GM19438 (cell line): ENCODE measurements around the gene EIF1AD.
A peak's percentile ranks its signal among the peaks of the same experiment; 100 is the strongest.
"Not testable (repeated sequence)": the region's sequence is repeated elsewhere in the genome, so short reads cannot be mapped to it uniquely, and the experiment has no call there.

Experiments
- ATAC-seq: cut with Tn5 transposase; IDR thresholded peaks from one replicate; pipeline ENCODE4 v1.9.1; 2021; ENCODE audit warnings: low read depth; ENCODE audit not compliant: unreplicated experiment

EIF1AD gene, protein sequence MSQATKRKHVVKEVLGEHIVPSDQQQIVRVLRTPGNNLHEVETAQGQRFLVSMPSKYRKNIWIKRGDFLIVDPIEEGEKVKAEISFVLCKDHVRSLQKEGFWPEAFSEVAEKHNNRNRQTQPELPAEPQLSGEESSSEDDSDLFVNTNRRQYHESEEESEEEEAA

DNA sequence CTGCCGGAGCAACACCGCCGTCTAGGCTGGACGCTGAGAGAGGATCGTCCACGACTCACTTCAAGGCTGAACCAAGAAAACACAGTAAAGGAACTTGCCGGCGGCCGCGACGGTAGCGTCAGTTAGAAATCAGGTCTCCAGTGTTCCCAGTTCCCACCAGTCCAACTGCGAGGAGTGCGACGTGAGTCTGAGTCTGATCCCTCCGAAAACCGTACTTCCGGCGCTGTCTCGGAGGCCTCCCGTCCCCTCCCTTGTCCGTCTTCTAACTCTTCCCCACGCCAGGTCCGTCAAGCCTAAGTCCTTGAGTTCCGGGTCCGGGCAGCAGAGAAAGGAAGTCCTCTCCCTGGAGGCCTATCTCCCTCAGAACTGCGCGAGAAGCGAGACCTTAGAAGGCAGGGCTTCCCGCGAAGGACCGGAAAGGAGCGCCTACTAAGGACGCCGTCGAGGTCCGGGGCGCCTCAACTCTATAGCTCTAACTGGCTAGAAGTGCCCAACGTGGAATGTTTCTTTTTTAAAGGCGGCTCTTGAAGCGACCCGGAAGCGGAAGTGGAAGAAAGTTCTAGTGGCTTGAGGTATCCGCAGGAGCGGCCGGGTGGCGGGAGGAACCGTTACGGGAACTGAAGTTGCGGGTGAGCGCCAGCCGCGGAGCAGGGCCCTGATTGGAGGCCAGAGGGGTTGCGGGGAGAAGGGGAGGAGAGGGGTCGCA, at the start of gene EIF1AD, which contains the start of gene BANF1:
Gene EIF1AD (minus strand): TSS at position 216 of the 706 bp plus-strand sequence. CDS start 1,768 bp downstream, outside the sequence.
Gene BANF1 (plus strand): TSS at position 562 of the 706 bp plus-strand sequence. CDS start 748 bp downstream, outside the sequence.
- peak; percentile 75 for ATAC-seq

DNA sequence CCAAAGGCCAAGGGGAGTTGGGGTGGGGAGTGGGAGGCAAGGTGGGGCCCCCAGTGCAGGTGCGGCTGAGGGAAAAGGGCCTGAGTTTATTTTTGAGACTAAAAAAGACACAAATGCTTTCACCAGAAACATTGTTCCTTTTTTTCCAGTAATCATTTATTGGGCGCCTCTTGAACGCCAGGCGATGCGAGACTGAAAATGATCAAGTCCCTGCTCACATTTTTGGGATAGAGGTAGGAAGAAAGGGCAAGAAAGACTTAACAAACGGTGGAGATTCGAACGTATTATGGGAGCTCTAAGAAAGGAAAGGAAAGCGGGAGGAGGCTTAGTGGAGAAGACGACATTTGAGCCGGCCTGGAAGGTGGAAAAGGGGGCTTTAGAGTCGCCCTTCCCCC, 49.4 kb upstream of the EIF1AD start:
- ATAC-seq: no peak

DNA sequence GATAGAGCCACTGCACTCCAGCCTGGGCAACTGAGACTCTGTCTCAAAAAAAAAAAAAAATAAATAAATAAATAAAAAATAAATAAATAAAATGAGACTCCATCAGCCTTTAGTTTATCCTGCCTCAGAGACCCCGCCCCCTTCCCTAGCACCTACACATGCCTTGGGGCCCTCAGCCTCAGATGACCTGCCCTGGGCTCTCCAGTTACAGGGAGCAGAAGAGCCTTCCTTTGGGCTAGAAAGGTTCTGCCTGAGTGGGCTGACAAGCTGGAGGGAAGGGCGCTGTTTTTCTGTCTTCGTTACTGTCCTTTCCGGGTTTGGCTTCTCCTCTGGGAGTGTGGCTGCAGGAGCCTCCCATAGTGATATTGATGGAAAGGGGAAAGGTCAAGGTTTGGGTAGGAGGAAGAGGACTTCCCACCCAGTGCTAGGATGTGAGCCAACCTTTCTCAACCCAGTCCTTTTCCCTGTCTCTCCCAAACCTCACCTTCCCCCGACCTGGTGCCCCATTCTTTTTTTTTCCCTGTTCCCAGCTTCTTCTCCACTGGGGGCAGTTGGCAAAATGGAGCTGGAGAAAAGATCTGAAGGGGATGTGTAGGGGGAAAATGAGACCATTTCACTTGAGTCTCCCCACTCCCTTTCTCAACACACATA, 48.7 kb upstream of the EIF1AD start:
- no peak for ATAC-seq

DNA sequence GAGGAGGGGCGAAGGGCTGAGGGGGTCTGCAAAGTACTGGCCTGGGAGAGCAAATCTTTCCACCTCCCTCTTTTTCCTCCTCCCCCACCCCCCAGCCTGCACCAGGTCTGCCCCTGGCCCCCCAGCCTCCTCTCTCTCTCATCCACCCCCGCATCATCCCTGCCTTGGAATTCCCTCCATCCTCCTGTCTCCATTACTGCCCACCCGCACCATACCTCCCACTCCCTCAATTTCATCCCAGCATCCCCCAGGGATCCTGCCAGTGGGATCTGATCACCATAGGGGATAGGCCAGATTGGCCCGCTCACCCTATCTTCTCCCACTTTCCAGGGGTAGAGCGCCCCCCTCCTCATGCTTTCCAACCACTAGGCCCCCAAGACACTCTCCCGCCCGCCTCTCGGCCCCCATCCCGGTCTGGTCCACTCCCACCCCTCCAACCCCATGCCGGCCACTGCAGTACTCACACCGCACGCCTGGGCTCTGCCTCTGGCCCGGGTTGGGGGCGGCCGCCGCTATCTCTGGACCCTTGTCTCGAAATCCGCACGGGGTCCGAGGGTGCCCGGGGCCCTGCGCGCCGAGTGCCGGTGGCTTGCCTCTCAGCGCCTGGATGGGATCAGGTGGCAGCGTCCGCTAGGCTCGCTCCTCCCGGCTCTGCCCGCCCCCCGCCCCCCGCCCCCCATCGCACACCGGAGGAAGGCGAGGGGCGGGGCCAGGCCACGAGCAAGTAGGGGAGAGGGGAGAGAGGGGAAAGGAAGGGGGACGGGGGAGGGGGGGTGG, 46.8 kb upstream of the EIF1AD start, which contains the start of gene GAL3ST3:
Gene GAL3ST3 (minus strand): TSS at position 615 of the 777 bp plus-strand sequence. CDS start 3,746 bp downstream, outside the sequence.
- ATAC-seq: no peak

DNA sequence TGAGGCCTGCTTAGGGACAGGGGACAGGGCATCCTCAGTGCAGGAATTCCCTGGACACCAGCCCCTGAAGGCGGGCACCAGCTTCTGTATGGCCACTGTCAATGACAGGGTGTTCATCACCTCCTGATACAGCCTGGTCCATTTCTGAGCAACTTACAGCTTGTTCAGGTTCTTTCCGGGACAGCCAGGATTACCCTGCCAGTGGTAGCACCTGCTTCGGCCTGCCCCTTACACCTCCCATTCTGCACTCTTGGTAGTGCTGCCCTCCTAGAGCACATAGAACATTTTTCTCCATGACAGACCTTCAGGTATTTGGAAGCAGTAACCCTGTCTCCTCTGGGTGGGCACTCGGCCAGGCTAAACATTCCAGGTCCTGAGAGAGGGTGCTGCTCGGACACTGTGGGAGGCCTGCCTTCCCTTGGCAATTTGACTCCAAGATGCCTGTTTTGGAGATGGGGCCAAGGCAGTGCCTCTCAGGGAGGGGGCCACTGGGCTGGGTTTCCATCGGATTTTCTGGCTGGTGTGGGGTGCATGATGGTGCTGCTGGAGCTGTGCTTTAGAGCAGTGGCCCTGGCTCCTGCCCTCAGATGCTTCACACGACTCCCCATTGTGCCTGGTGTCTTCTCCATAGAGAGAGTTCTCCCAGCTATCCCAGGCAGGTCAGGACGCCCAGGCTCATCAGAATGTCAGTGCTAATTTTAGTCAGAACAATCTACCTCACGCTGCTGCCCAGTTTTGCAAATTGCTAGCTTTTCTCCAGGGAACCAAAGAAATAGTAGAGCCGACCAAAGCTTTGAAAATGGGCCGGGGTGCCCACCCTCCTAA, 45.8 kb upstream of the EIF1AD start:
- ATAC-seq: no peak

DNA sequence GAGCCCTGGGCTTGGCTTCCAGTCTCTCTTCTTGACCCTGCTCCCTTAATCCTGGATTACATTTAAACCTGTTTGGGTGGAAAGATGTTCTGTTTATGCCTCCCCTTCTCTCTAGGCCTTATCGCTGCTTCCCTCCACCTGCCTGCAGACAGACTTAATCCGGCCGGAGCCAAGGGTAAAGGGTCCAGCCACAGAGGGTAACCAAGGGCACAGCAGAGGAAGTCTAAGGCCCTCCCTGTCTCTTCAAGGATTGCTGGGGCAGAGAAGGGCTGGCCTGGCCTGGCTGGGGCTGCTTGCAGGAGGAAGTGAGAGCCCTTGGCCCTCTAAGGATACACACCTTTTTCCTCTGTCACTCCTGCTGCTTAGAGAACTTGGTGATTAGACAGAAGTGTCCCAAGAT, 44.9 kb upstream of the EIF1AD start:
- no peak for ATAC-seq

DNA sequence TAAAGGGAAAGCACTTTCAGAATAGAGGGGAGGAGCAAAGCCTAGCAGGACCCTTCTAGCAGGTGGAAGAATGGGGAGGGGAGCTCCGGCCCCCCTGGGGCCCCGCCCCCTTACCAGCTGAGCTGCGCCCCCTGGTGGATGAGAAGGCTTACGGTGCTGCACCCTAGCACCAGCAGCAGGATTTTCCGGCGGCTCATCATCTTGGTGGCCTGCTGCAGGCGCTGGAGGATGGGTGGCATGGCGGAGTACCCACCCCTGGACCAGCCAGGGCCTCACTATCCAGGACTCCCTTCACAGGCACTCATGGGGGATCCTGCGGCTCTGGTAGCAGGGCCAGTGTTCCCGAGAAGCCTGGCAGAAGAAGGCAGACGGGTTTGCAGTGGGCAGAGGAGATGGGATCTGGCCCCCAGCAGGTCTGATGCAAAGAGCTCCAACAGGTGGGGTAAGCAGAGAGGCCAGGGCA, 43.3 kb upstream of the EIF1AD start:
- ATAC-seq: no peak

DNA sequence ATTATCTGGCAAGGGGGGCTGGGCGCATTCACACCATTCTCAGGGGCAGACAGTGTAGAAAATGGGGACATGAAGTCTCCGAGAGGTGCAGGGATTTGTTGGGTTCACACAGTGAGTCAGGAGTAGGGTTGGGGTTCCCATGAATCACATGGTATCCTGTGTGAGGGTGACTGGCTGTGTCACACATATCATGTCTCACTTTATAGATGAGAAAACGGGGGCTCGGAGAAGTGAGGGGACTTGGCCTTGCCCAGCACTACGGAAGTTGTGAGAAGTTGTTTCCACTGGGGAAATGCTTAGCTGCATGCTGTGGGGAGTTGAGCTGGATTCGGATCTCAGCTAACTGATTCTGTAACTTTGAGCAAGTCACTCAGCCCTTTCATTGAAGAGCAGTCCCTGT, 42.8 kb upstream of the EIF1AD start:
- no peak for ATAC-seq

DNA sequence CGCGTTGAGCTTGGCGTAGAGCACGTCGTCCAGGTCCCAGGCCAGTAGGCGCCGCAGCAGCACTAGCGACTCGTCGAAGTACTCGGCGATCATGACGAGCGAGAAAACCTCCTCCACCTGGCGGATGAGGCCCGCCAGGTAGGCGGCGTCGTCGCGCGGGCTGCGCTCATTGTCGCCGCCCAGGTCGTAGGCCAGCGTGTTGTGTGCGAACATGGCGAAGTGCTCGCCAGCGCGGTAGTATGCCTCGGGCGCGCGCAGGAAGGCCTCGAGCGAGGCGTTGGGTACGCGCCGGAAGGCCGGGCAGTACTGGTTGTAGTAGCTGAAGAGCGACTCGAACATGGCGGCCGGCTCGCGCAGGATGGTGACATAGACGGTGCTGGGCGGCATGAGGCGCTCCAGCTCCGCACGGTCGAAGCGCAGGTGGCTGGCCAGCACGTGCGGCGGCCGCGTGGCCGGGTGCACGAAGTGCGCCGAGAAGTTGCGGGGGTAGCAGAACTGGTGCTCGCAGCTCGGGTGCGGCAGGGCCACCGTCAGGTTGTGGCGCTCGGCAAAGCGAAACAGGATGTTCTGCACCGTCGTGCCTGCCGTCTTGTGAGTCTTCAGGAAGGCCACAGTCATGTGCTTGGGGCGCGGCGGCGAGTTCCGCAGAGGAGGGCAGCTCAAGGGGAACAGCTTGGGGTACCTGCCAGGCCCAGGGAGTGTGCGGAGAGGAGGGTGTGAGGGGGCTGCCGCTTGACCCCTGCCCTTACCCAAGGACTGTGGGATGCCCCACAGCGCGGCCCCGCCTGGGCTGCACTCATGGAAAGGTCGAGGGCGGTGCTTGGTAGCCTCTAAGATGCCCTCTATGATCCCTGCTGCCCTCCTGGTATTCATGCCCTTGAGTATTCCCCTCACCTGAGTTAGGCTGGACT, 41.3 kb upstream of the EIF1AD start:
- ATAC-seq: no peak

DNA sequence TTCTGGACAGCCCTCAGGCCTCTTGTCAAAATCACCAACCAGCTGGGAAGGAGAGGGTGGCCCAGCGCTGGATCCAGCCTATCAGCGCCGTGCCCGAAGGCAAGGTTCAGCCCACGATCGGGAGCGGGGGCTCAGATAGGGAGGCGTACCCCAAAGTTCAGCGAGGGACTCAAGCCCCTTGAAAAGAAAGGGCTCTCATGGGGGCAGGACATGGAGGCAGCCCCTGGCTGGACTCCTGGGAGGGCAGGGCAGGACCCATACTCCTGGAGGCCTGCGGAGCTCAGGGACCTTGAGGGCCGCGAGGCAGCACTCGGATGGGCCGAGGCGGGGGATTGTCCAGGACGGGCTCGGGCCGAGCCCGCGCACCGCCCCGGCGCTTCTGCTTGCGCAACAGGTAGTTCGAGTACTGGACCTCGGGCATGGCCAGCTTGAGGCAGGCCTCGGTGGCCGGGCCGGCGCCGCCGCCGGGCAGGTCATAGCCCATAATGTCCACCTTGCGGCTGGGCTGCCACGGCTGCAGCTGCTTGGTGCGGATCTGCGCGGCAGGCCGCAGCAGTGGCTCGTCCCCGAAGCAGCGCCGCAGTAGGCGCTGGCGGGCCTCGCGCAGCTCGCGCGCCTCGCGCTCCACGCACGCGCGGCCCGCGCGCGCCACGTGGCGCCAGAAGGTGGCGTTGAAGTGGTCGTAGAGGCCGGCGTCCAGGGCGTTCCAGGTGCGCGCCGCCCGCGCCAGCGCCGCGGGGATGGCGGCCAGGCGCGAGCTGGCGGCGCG, 40.5 kb upstream of the EIF1AD start:
- ATAC-seq: no peak

DNA sequence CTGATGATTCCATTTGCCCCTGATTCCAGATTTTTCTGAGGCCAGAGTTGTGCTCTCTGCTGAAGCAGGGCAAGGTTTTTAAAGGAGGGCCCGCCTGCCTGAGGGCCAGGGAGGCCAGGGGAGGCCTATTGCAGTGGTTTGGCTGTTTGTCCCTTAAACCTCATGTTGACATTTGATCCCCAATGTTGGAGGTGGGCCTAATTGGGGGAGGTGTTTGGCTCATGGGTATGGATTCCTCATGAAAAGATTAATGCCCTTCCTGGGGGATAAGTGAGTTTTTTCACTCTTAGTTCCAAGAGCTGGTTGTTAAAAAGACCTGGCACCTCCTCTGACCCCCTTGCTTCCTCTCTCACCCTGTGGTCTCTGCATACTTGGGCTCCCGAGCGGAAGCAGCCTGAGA, 37.8 kb upstream of the EIF1AD start:
- ATAC-seq: no peak

DNA sequence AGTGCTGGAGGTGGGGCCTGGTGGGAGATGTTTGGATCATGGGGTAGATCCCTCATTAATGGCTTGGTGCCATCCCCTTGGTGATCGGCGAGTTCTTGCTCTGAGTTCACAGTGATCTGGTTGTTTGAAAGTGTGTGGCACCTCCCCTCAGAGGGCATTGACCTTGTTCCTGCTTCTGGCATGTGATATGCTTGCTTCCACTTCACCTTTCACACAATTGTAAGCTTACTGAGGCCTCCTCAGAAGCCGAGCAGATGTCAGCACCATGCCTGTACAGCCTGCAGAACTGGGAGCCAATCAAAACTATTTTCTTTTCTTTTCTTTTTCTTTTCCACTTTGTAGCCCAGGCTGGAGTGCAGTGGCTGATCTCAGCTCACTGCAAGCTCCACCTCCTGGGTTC, 35.4 kb upstream of the EIF1AD start:
- no peak for ATAC-seq

DNA sequence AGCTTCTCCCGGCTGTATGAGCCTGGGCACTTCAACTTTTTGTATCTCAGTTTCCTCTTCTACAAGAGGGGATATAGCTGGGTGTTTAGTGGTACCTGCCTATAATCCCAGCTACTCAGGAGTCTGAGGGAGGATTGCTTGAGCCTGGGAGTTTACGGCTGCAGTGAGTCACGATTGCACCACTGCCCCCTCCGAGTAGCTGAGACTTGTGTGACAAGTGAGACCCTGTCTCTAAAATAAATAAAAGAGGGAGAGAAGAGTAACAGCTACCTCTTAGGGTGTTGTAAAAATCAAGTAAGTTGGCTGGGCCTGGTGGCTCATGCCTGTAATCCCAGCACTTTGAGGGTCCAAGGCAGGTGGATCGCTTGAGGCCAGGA, 34.4 kb upstream of the EIF1AD start:
- no peak for ATAC-seq

DNA sequence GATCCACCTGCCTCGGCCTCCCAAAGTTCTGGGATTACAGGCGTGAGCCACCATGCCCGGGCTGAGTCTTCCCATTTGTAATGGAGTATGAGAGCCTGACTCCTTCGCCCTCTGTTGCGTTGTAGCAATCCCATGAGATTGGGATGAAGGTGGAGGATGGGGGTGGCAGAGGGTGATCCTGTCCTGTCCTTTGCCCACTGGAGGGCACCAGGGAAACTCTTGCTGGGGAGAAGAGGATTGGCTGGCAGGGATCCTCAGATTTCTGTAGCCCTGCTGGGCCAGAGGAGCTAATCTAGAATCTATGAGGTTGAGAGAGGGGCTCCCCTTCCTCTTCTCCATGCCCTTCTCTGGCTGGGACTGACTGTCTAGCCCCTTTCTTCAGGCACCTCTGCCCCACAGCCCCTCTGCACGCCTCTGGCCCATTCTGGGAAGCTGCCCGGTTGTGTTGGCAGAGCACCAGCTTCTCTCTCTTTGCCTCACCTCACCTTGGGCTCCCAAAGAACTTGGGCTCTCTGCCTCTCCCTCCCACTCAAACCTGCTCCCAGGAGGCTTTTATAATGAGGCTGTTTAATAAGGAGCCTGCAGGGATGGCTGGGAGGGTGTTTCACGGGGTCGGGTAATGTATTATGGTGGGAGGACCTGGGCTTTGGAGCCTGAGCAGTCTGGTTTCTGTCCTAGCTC, 33.8 kb upstream of the EIF1AD start:
- ATAC-seq: no peak

DNA sequence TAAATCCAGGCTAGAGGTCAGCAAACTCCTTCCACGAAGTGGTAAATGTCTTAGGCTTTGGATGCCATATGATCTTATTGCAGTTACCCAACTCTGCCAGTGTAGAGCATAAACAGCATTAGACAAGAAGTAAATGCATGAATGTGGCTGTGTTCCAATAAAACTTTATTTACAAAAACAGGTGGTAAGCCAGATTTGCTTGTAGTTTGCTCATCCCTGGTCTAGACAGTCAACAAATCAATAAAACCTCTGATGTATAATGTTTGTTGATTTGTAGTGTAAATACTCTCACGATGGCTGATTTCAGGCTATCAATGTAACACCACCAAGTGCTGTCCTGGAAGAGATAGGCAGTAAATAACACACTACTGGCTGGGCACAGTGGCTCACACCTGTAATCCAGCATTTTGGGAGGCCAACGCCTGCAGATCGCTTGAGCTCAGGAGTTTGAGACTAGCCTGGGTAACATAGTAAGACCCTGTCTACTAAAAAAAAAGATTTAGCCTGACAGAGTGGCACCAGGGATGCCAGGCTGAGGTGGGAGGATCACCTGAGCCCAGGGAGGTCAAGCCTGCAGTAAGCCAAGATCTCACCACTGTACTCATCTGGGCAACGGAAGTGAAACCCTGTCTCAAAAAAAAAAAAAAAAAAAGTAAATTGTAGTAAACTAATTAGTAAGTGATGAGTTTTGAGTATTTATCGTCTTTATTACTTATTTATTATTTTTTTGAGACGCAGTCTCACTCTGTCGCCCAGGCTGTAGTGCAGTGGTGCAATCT, 31.2 kb upstream of the EIF1AD start:
- ATAC-seq: no peak

DNA sequence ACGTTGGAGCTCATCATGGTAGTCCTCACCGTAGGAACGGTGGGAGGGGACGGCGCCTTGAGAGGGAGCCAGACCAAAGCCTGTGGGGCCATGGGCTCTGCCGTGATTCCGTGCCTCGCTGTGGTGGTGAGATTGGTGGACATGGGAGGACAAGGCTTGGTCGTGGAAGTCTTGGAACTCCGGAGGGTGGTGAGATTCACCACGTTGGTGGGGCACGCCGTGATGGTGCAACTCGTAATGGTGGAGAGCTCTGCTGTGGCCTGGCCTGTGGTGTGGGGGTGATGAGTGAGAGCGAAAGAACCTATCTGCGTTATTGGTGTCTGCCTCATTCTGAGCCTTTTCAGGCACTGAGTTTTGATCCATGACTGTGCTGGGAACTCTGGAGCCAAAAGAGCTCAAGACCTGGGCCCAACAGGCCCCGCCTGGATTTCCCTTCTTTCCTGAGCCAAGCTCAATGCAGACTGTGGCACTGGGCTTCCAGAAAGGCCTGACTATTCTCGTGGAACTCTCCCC, 24.1 kb upstream of the EIF1AD start, which contains the start of gene CATSPER1:
Gene CATSPER1 (minus strand): TSS at position 463 of the 513 bp plus-strand sequence. CDS start 100 bp downstream, at position 363.
- ATAC-seq: no peak

DNA sequence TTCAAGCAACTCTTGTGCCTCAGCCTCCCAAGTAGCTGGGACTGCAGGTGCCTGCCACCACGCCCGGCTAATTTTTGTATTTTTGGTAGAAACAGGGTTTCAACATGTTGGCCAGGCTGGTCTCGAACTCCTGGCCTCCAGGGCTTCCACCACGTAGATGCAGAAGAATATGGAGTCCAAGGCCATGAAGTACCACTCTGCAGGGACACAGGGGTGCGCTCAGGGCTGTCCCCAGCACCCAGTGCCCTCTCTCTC, 21.2 kb upstream of the EIF1AD start:
- ATAC-seq: not testable (repeated sequence)
